T-helper 2 cell treated with Interferon-gamma antibody and Interleukin-4, amounts not matched to agents 5 μg/mL and 100 μg/mL, for 36 hours (primary cell): ENCODE results near the gene COL23A1.

Experiments used
- DNase-seq: peaks from one replicate; pipeline ENCODE4 v3.0.0; 2021; ENCODE audit warnings: low spot score
- H3K27ac Mint-ChIP-seq: one replicate; pipeline ENCODE4 v1.8.0; 2021; ENCODE audit warnings: mild to moderate bottlenecking, mixed read lengths
- H3K27me3 Mint-ChIP-seq: one replicate; pipeline ENCODE4 v1.8.0; 2021; ENCODE audit warnings: low read depth, mixed read lengths
- H3K36me3 Mint-ChIP-seq: one replicate; pipeline ENCODE4 v1.8.0; 2021; ENCODE audit warnings: low read depth, mixed read lengths
- H3K4me1 Mint-ChIP-seq: one replicate; pipeline ENCODE4 v1.8.0; 2021; ENCODE audit warnings: low read depth, mixed read lengths
- H3K4me3 Mint-ChIP-seq: one replicate; pipeline ENCODE4 v1.8.0; 2022; ENCODE audit warnings: mild to moderate bottlenecking, moderate library complexity, mixed read lengths
- H3K9me3 Mint-ChIP-seq: one replicate; pipeline ENCODE4 v1.8.0; 2021; ENCODE audit warnings: mixed read lengths

The COL23A1 gene

GRCh38 chr5:178486239-178486641, 104.0 kb downstream of the COL23A1 start:
- Mint-ChIP-seq H3K27ac (no peak overlapping the region), H3K36me3 (no peaks in the 10 kb centered on the region), H3K4me3 (no peak overlapping the region), H3K9me3 (no peaks in the 10 kb centered on the region), H3K27me3 (no peaks in the 10 kb centered on the region), H3K4me1 (peaks cover 3% of the 10 kb centered on the region)
- DNase-seq = no peak

- H3K9me3 Mint-ChIP-seq = no peaks in the 10 kb centered on the region
- no peaks in the 10 kb centered on the region for H3K27me3 Mint-ChIP-seq
- H3K27ac Mint-ChIP-seq = no peak overlapping the region
- DNase-seq = no peak
- peak overlapping the region; percentile 53 for H3K4me3 Mint-ChIP-seq
- H3K4me1 Mint-ChIP-seq = peaks cover 3% of the 10 kb centered on the region
- H3K36me3 Mint-ChIP-seq = no peaks in the 10 kb centered on the region
Observed at GRCh38 chr5:178483620-178484019, 106.6 kb downstream of the COL23A1 start.

- DNase-seq = no peak
- Mint-ChIP-seq H3K4me1 (peaks cover 3% of the 10 kb centered on the region), H3K4me3 (no peak overlapping the region), H3K36me3 (no peaks in the 10 kb centered on the region), H3K27me3 (no peaks in the 10 kb centered on the region), H3K9me3 (no peaks in the 10 kb centered on the region), H3K27ac (no peak overlapping the region)
Observed at GRCh38 chr5:178479261-178479660, 110.9 kb downstream of the COL23A1 start.

- Mint-ChIP-seq H3K36me3 (no peaks in the 10 kb centered on the region), H3K27me3 (no peaks in the 10 kb centered on the region), H3K4me1 (no peaks in the 10 kb centered on the region), H3K4me3 (no peak overlapping the region), H3K27ac (no peak overlapping the region), H3K9me3 (no peaks in the 10 kb centered on the region)
- DNase-seq = no peak
Observed at GRCh38 chr5:178478370-178478769, 111.8 kb downstream of the COL23A1 start.

GRCh38 chr5:178477802-178478201, 112.4 kb downstream of the COL23A1 start:
- Mint-ChIP-seq H3K9me3 (no peaks in the 10 kb centered on the region), H3K4me1 (no peaks in the 10 kb centered on the region), H3K36me3 (no peaks in the 10 kb centered on the region), H3K4me3 (no peak overlapping the region), H3K27ac (no peak overlapping the region), H3K27me3 (no peaks in the 10 kb centered on the region)
- no peak for DNase-seq

GRCh38 chr5:178476972-178477754, 113.0 kb downstream of the COL23A1 start:
- no peaks in the 10 kb centered on the region for H3K27me3 Mint-ChIP-seq
- no peaks in the 10 kb centered on the region for H3K36me3 Mint-ChIP-seq
- no peaks in the 10 kb centered on the region for H3K9me3 Mint-ChIP-seq
- DNase-seq = no peak
- H3K27ac Mint-ChIP-seq = no peak overlapping the region
- no peaks in the 10 kb centered on the region for H3K4me1 Mint-ChIP-seq
- H3K4me3 Mint-ChIP-seq = no peak overlapping the region

- no peaks in the 10 kb centered on the region for H3K4me1 Mint-ChIP-seq
- H3K27me3 Mint-ChIP-seq = no peaks in the 10 kb centered on the region
- DNase-seq = no peak
- no peaks in the 10 kb centered on the region for H3K9me3 Mint-ChIP-seq
- H3K4me3 Mint-ChIP-seq = no peak overlapping the region
- no peak overlapping the region for H3K27ac Mint-ChIP-seq
- no peaks in the 10 kb centered on the region for H3K36me3 Mint-ChIP-seq
Observed at GRCh38 chr5:178476531-178476930, 113.7 kb downstream of the COL23A1 start.

- no peak overlapping the region for H3K4me3 Mint-ChIP-seq
- H3K9me3 Mint-ChIP-seq = no peaks in the 10 kb centered on the region
- no peaks in the 10 kb centered on the region for H3K27me3 Mint-ChIP-seq
- H3K36me3 Mint-ChIP-seq = no peaks in the 10 kb centered on the region
- H3K27ac Mint-ChIP-seq = no peak overlapping the region
- DNase-seq = no peak
- no peaks in the 10 kb centered on the region for H3K4me1 Mint-ChIP-seq
Observed at GRCh38 chr5:178475422-178475821, 114.8 kb downstream of the COL23A1 start.

- DNase-seq = no peak
- Mint-ChIP-seq H3K4me3 (no peak overlapping the region), H3K36me3 (no peaks in the 10 kb centered on the region), H3K27me3 (no peaks in the 10 kb centered on the region), H3K27ac (no peak overlapping the region), H3K4me1 (no peaks in the 10 kb centered on the region), H3K9me3 (no peaks in the 10 kb centered on the region)
Observed at GRCh38 chr5:178474562-178475184, 115.5 kb downstream of the COL23A1 start.

GRCh38 chr5:178473854-178474253, 116.3 kb downstream of the COL23A1 start:
- Mint-ChIP-seq H3K27ac (no peak overlapping the region), H3K9me3 (no peaks in the 10 kb centered on the region), H3K27me3 (no peaks in the 10 kb centered on the region), H3K36me3 (no peaks in the 10 kb centered on the region), H3K4me3 (no peak overlapping the region), H3K4me1 (no peaks in the 10 kb centered on the region)
- no peak for DNase-seq

GRCh38 chr5:178472138-178472537, 118.1 kb downstream of the COL23A1 start:
- Mint-ChIP-seq H3K4me3 (no peak overlapping the region), H3K36me3 (no peaks in the 10 kb centered on the region), H3K27me3 (no peaks in the 10 kb centered on the region), H3K9me3 (no peaks in the 10 kb centered on the region), H3K27ac (no peak overlapping the region), H3K4me1 (no peaks in the 10 kb centered on the region)
- no peak for DNase-seq

- DNase-seq = no peak
Observed at GRCh38 chr5:178471711-178472110, 118.5 kb downstream of the COL23A1 start.

GRCh38 chr5:178470760-178471025, 119.5 kb downstream of the COL23A1 start:
- no peak overlapping the region for H3K27ac Mint-ChIP-seq
- H3K4me3 Mint-ChIP-seq = no peak overlapping the region
- DNase-seq = no peak
- no peaks in the 10 kb centered on the region for H3K4me1 Mint-ChIP-seq
- H3K9me3 Mint-ChIP-seq = no peaks in the 10 kb centered on the region
- H3K36me3 Mint-ChIP-seq = no peaks in the 10 kb centered on the region
- H3K27me3 Mint-ChIP-seq = no peaks in the 10 kb centered on the region

More at GRCh38 chr5:178471711-178472110, 118.5 kb downstream of the COL23A1 start:
- no peak overlapping the region for H3K4me3 Mint-ChIP-seq
- no peaks in the 10 kb centered on the region for H3K9me3 Mint-ChIP-seq
- no peaks in the 10 kb centered on the region for H3K36me3 Mint-ChIP-seq
- no peaks in the 10 kb centered on the region for H3K4me1 Mint-ChIP-seq
- no peak overlapping the region for H3K27ac Mint-ChIP-seq
- H3K27me3 Mint-ChIP-seq = no peaks in the 10 kb centered on the region

- Mint-ChIP-seq H3K4me3 (no peak overlapping the region), H3K27me3 (no peaks in the 10 kb centered on the region), H3K36me3 (no peaks in the 10 kb centered on the region), H3K4me1 (no peaks in the 10 kb centered on the region), H3K27ac (no peak overlapping the region), H3K9me3 (no peaks in the 10 kb centered on the region)
- no peak for DNase-seq
Observed at GRCh38 chr5:178469975-178470759, 120.0 kb downstream of the COL23A1 start.
